GM21528 (cell line): Measurements from ENCODE around the gene ANKIB1.
"Not testable (repeated sequence)": the region's sequence is repeated elsewhere in the genome, so short reads cannot be mapped to it uniquely, and the experiment has no call there.

ENCODE experiments used
- ATAC-seq: cut with Tn5 transposase; IDR thresholded peaks from one replicate; pipeline ENCODE4 v1.9.1; 2021; ENCODE audit warnings: mild to moderate bottlenecking, moderate library complexity; ENCODE audit not compliant: unreplicated experiment, low FRiP score

The ANKIB1 gene

GRCh38 chr7:92245487-92246359 is at the start of gene ANKIB1, which contains the start of gene KRIT1:
TSS of gene ANKIB1 (plus strand) at chr7:92245974. CDS start at chr7:92294979, 49,005 bp downstream.
TSS of gene KRIT1 (minus strand) at chr7:92245914. CDS start at chr7:92242135, 3,779 bp downstream.
- peak; percentile 79 for ATAC-seq

- ATAC-seq, result no peak
Observed at GRCh38 chr7:92200791-92201190, 45.0 kb upstream of the ANKIB1 start.

DNA sequence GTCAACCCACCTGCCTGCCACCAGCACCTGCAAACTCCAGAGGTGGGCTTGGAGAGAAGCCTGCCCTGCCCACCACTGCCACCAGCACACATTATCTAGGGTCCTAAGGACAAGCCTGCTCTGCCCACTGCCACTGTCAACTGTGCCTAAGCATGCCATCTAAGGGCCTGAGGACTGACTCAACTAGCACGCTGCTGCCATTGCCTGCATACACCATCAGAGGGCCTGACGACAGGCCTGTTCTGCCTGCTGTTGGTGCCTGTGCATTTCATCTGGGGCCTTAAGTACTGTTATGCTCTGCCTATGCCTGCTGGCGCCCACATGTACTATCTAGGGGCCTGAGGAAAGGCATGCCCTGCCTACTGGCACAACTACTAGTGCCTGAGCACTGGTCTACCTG is 39.8 kb upstream of the ANKIB1 start:
- ATAC-seq, result no peak

- no peak for ATAC-seq
Observed at GRCh38 chr7:92206672-92207071, 39.1 kb upstream of the ANKIB1 start.

GRCh38 chr7:92221766-92222165 is 24.0 kb upstream of the ANKIB1 start:
- ATAC-seq, result no peak

GRCh38 chr7:92226981-92227380 is 18.8 kb upstream of the ANKIB1 start:
- ATAC-seq, result no peak

DNA sequence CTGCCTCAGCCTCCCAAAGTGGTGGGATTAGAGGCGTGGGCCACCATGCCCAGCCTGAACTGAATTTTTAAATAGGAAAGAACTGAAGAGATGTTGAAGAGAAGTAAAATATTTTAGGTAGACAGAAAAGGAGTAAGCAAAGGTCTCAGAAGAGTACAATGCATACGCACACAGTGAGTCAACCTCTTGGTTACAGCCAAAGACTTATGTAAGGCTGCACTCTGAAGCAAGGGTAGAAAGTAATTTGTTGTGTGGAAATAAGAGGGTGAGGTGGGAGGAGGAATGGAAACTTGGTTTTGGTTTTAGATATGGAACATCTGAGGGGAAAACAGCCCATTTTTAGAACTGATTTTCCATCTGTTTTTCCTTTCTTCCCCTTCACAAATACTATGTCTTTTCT is 17.7 kb upstream of the ANKIB1 start:
- ATAC-seq, result no peak

DNA sequence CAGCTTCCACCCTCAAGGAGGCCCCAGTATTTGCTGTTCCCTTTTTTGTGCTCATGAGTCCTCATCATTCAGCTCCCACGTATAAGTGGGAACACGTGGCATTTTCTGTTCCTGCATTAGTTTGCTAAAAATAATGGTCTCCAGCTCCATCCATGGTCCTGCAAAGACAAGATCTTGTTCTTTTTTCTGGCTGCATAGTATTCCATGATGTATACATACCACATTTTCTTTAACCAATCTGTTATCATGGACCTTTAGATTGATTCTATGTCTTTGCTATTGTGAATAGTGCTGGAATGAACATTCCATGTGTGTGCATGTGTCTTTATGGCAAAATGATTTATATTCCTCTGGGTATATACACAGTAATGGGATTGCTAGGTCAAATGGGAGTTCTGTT is 17.0 kb upstream of the ANKIB1 start:
- no peak for ATAC-seq

GRCh38 chr7:92230547-92230946 is 15.2 kb upstream of the ANKIB1 start:
- no peak for ATAC-seq

DNA sequence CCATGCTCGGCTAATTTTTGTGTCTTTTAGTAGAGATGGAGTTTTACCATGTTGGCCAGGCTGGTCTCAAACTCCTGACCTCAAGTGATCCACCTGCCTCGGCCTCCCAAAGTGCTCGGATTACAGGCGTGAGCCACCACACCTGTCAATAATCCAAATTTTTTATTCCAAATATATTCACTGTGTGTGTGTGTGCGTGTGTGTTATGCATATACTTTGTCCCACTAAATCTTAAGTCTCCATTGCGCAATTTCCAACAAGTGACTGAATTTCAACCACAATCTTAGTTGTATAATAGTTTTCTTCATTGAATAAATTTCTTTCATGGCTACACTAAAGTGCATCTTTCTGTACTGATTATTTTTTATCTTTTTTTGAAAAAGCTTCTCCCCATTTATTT is 2.8 kb upstream of the ANKIB1 start:
- ATAC-seq, result no peak

GRCh38 chr7:92244808-92245486 is 827 bp upstream of the ANKIB1 start:
- peak; percentile 8 for ATAC-seq

DNA sequence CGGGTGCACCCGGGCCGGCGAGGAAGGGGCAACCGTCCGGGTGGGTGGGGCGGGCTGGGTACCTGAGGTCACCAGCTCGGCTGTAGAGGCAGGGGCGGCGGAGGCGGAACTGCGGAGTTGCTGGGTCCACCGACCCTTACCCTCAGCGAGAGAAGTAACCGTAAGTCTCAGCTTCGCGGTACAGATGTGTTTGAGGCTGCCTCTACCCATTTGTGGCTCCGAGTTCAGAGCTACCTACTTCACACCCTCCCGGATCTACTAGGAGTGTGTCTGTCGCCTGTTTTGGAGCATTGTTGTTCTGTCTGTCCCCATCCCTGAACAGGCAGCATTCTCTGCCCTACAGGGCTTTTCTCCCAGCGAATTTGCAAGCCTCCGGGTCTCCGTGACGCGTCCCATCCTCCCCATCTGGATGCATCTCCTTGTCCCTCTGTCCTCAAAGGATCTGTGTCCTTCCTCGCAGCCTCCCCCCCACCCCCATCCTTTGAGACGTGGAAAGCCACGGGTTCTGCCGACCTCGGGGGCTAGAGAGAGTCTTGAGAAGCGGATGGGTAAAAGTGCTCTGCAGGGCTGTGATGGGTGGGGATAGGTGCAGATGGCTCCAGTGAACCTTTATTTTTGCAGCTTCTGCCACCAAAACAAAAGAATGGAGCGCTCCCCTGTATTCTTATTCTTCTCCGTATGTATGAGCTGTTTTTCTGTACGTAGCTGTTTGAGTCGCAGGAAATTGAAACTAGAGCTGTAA is 757 bp downstream of the ANKIB1 start:
- peak; percentile 40 for ATAC-seq

GRCh38 chr7:92250603-92251002 is 4.8 kb downstream of the ANKIB1 start:
- no peak for ATAC-seq

GRCh38 chr7:92251181-92251580 is 5.4 kb downstream of the ANKIB1 start:
- no peak for ATAC-seq

- ATAC-seq, result no peak
Observed at GRCh38 chr7:92253251-92253650, 7.5 kb downstream of the ANKIB1 start.

GRCh38 chr7:92254800-92255199 is 9.0 kb downstream of the ANKIB1 start:
- not testable (repeated sequence) for ATAC-seq

GRCh38 chr7:92255308-92255707 is 9.5 kb downstream of the ANKIB1 start:
- no peak for ATAC-seq

GRCh38 chr7:92259062-92259461 is 13.3 kb downstream of the ANKIB1 start:
- ATAC-seq, result no peak

DNA sequence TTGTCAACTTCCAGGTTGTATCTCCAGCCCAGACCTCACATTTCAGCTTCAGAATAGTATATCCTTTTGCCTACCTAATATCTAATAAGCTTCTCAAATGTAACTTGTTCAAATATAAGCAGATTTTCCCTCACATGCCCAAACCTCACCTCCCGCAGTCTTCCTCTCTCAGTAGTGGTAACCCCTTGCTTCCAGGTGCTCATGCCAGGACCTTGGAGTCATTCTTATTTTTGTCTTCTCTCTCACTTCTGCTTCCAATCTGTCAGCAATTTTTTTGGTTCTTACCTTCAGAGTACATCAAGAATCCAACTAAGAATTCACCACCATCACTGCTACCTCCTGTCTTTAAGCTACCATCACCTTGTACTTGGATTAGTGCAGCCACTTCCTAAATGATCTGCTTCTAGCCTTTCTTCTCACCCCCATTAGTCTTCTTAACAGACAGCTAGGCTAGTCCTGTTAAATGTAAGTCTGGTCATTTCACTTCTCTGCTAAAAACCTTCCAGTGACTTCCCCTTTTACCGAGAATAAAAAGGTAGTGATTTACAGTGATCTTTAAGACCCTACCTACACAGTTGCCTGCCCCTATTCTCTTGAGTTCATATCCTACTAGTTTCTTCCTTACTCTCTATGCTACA is 14.0 kb downstream of the ANKIB1 start:
- no peak for ATAC-seq

DNA sequence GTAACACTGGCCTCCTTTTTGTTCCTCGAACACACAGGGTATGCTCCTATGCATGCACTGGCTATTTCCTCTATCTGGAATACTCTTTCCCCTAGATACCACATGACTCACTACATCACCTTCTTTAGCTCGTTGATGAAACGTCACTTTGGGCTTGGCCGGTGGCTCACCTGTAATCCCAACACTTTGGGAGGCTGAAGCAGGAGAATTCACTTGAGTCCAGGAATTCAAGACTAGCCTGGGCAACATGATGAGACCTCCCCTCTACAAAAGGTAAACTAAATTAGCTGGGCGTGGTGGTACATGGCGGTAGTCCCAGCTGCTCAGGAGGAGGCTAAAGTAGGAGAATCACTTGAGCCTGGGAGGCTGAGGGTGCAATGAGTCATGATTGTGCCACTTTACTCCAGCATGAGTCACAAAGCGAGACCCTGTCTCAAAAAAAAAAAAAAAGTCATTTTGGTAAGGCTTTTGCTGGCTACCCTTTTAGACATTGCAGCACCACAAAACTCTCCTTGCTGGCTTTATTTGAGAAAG is 14.5 kb downstream of the ANKIB1 start:
- no peak for ATAC-seq
